Testis (tissue), 3 donors: ENCODE measurements around the gene C1orf141. TPM values are rescaled to one million over a fixed set of nuclear protein-coding genes. Genes with fewer than 3 reads are reported as not detected.

Source experiments
- DNase-seq: peaks from one replicate; pipeline ENCODE4 v3.0.0-alpha.2; 2019
- H3K27ac ChIP-seq, 2 donors: fragments of 200-600 bp; sonication (generic); one replicate each; pipeline ENCODE4 v1.5.1; 2019
- H3K27me3 ChIP-seq: fragments of 200-600 bp; sonication (generic); one replicate; pipeline ENCODE4 v1.5.1; 2019
- H3K36me3 ChIP-seq: fragments of 200-600 bp; sonication (generic); one replicate; pipeline ENCODE4 v1.5.1; 2017; ENCODE audit warnings: low read depth; ENCODE audit errors: missing control alignments
- H3K4me1 ChIP-seq: fragments of 200-600 bp; sonication (generic); one replicate; pipeline ENCODE4 v1.5.1; 2019
- H3K4me3 ChIP-seq, 2 donors: fragments of 200-600 bp; sonication (generic); one replicate each; pipeline ENCODE4 v1.5.1; 2017 to 2019
- H3K9me3 ChIP-seq: fragments of 200-600 bp; sonication (generic); one replicate; pipeline ENCODE4 v1.5.1; 2017
- CTCF ChIP-seq, 3 experiments: fragments of 450-650 bp in 2 of 3; fragments of 200-600 bp in 1 of 3; sonication (generic) in 1 of 3; IDR thresholded peaks; one replicate each; pipeline ENCODE4 v1.5.1; 2016 to 2019; ENCODE audit warnings: antibody characterized with exemption in 3 of 3, mild to moderate bottlenecking in 2 of 3, moderate library complexity in 1 of 3
- POLR2A ChIP-seq: fragments of 450-650 bp; IDR thresholded peaks from one replicate; pipeline ENCODE4 v1.6.1; 2017; ENCODE audit warnings: antibody characterized with exemption, mild to moderate bottlenecking, moderate library complexity
- WGBS, 2 donors: methylation state at CpG; one replicate each; pipeline ENCODE4 v1.1.5; 2018; 5-methylcytosine and 5-hydroxymethylcytosine counted together
- intact Hi-C: fragments of 100-400 bp; cut with DNase I; formaldehyde crosslinking; loops from one replicate; pipeline ENCODE4 v1.15.1; 2023; ENCODE audit warnings: low total_unique reads
- polyA plus RNA-seq: library from polyadenylated mRNA; stranded (reverse); fragments of 350-450 nt; fragmentation: Illumina TruSeq; extraction: RNeasy Lipid Tissue Mini Kit (QIAGEN cat#74804); gene quantifications from one replicate; pipeline ENCODE4 v1.2.3, GENCODE V29; 2014; ENCODE audit warnings: low read depth, low replicate concordance; ENCODE audit not compliant: insufficient read depth
- total RNA-seq, 2 donors: library from RNA; depleted of rRNA; stranded (reverse); fragments of >200 nt; gene quantifications; one replicate each; pipeline ENCODE4 v1.2.3, GENCODE V29; 2016

The C1orf141 gene
- total and polyA plus RNA-seq, 3 donors from 2014 or later = 9.5 to 17.3 (median 10.1) TPM

DNA sequence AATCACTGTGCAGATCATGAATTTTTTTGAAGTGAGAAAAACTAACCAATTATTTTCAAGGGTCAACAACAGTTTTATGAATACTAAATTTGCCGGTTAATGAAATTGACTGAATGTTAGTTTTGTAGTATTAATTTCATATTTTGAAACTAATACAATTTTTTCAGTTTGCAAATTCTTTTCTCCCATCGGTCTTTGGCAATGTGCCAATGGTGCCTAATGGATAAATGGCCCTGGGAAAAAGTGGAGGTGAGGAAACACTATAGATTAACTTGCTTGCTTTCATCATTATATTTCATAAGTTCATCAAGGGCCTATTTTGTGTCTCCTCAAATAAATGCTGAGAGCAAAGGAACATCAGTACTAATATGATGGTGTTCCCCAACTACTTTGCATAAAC is 4.1 kb downstream of the C1orf141 start:
- intact Hi-C loops = no loop called here
- TF ChIP-seq CTCF (IDR thresholded peaks at IDR 0.05) (no peak), POLR2A (no peak)
- DNase-seq = no peak
- Histone ChIP-seq H3K27me3 (no peaks in the 10 kb centered on the region), H3K36me3 (no peaks in the 10 kb centered on the region), H3K4me3 (no peak overlapping the region), H3K4me1 (peaks cover 8% of the 10 kb centered on the region), H3K27ac (no peak overlapping the region), H3K9me3 (no peaks in the 10 kb centered on the region)
- WGBS, 2 donors = 53 to 60% methylated on average over 2 of the region's 2 CpGs

- no peaks in the 10 kb centered on the region for H3K36me3 ChIP-seq
- no peaks in the 10 kb centered on the region for H3K9me3 ChIP-seq
- TF ChIP-seq POLR2A (no peak), CTCF (IDR thresholded peaks at IDR 0.05) (no peak)
- intact Hi-C loops = no loop called here
- no peaks in the 10 kb centered on the region for H3K4me1 ChIP-seq
- 65 to 70% methylated on average over 1 of the region's 1 CpG for WGBS, 2 donors
- H3K27ac ChIP-seq = no peak overlapping the region
- DNase-seq = no peak
- H3K27me3 ChIP-seq = no peaks in the 10 kb centered on the region
- no peak overlapping the region for H3K4me3 ChIP-seq
Observed at GRCh38 chr1:67126974-67127373, 7.8 kb downstream of the C1orf141 start.

GRCh38 chr1:67126111-67126746 is 8.5 kb downstream of the C1orf141 start:
- WGBS, 2 donors = 75 to 82% methylated on average over 5 of the region's 5 CpGs
- no peak overlapping the region for H3K4me3 ChIP-seq
- no peaks in the 10 kb centered on the region for H3K4me1 ChIP-seq
- no peak overlapping the region for H3K27ac ChIP-seq
- TF ChIP-seq CTCF (IDR thresholded peaks at IDR 0.05) (no peak), POLR2A (no peak)
- intact Hi-C loops = no loop called here
- no peaks in the 10 kb centered on the region for H3K36me3 ChIP-seq
- no peak for DNase-seq
- no peaks in the 10 kb centered on the region for H3K9me3 ChIP-seq
- H3K27me3 ChIP-seq = no peaks in the 10 kb centered on the region

DNA sequence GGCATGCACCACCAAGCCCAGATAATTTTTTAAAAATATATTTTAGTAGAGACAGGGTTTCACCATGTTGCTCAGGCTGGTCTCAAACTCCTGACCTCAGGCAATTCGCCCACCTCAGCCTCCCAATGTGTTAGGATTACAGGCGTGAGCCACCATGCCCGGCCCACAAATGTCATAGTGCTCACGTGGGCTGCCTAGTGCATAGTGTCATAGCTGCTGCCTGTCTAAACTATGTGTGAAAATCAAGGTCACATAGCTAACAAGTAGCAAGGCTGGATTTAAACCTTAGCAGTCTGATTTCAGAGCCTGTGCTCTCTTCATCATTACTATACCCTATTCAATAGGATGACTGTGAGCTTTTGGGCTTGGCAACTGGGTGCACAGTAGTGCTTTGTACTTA is 10.3 kb downstream of the C1orf141 start:
- WGBS, 2 donors = 74% methylated on average over 4 of the region's 4 CpGs

More for the DNA sequence above, 10.3 kb downstream of the C1orf141 start:
- TF ChIP-seq POLR2A = no peak
- no peak for TF ChIP-seq CTCF (IDR thresholded peaks at IDR 0.05)
- DNase-seq = no peak
- H3K27ac ChIP-seq = no peak overlapping the region
- intact Hi-C loops = no loop called here
- H3K9me3 ChIP-seq = no peaks in the 10 kb centered on the region
- no peak overlapping the region for H3K4me3 ChIP-seq
- no peaks in the 10 kb centered on the region for H3K27me3 ChIP-seq
- H3K36me3 ChIP-seq = no peaks in the 10 kb centered on the region
- H3K4me1 ChIP-seq = no peaks in the 10 kb centered on the region
